RWPE1 (cell line): ENCODE results near the gene ADCYAP1R1.

Experiments used
- CTCF ChIA-PET: fragments of 350-600 bp; sonication (Branson Sonifier 250); formaldehyde crosslinking; extraction: SDS; loops from one replicate; lab custom pipeline; 2021; lab: Yijun Ruan, JAX
- POLR2A ChIA-PET: fragments of 400-600 bp; formaldehyde crosslinking; extraction: SDS; loops from one replicate; lab custom pipeline; 2020; ENCODE audit warnings: antibody characterized with exemption; ENCODE audit not compliant: low non-redundant PET; lab: Yijun Ruan, JAX
- DNase-seq: peaks from one replicate; pipeline ENCODE4 v3.0.0; 2012; ENCODE audit warnings: low spot score
- H3K27ac ChIP-seq: fragments of 450-650 bp; 2 replicates; pipeline ENCODE4 v1.5.1; 2017
- TF ChIP-seq, protein P1 (sequence below): fragments of 450-650 bp; conservative IDR thresholded peaks from 2 replicates; pipeline ENCODE4 v1.5.1; 2017; ENCODE audit warnings: low read depth, mild to moderate bottlenecking

The ADCYAP1R1 gene

GRCh38 chr7:31014826-31015225, 37.3 kb upstream of the ADCYAP1R1 start:
- POLR2A ChIA-PET, result no interaction called here
- no peak for DNase-seq

GRCh38 chr7:31017032-31017675, 35.0 kb upstream of the ADCYAP1R1 start:
- H3K27ac ChIP-seq, result no peak overlapping the region
- TF ChIP-seq, protein P1, sequence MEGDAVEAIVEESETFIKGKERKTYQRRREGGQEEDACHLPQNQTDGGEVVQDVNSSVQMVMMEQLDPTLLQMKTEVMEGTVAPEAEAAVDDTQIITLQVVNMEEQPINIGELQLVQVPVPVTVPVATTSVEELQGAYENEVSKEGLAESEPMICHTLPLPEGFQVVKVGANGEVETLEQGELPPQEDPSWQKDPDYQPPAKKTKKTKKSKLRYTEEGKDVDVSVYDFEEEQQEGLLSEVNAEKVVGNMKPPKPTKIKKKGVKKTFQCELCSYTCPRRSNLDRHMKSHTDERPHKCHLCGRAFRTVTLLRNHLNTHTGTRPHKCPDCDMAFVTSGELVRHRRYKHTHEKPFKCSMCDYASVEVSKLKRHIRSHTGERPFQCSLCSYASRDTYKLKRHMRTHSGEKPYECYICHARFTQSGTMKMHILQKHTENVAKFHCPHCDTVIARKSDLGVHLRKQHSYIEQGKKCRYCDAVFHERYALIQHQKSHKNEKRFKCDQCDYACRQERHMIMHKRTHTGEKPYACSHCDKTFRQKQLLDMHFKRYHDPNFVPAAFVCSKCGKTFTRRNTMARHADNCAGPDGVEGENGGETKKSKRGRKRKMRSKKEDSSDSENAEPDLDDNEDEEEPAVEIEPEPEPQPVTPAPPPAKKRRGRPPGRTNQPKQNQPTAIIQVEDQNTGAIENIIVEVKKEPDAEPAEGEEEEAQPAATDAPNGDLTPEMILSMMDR, result no peak
- ChIA-PET POLR2A (no interaction called here), CTCF (no interaction called here)
- DNase-seq, result no peak

More at GRCh38 chr7:31014826-31015225, 37.3 kb upstream of the ADCYAP1R1 start:
- no peak overlapping the region for H3K27ac ChIP-seq
- TF ChIP-seq, protein P1, result no peak
- CTCF ChIA-PET, result no interaction called here

GRCh38 chr7:31017721-31018120, 34.4 kb upstream of the ADCYAP1R1 start:
- CTCF ChIA-PET, result no interaction called here
- no peak overlapping the region for H3K27ac ChIP-seq
- DNase-seq, result no peak
- TF ChIP-seq, protein P1, result no peak
- POLR2A ChIA-PET, result no interaction called here

DNA sequence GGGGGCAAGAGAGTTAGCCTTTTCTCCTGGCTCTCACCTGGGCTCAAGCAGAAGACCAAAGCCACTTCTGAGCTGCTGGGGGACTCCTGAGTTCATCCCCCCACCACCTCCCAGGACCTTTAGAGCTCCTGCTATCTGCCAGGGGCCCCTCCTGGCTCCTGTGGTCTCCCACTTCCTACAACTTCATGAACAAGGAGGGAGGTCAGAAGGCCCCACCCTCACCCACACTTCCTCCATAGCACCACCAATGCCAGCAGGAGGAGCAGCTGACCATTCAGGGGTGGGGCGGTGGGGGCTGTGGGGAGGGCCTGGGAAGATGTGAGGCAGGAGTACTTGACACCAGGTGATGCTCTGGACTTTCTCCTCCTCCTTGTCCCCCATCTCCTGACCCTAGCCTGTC, 32.6 kb upstream of the ADCYAP1R1 start:
- H3K27ac ChIP-seq, result no peak overlapping the region
- DNase-seq, result no peak
- TF ChIP-seq, protein P1, result no peak
- POLR2A ChIA-PET, result no interaction called here
- CTCF ChIA-PET, result interaction anchor here (0.8 kb wide), 1 partner anchor 15 kb away, joined by 3 read pairs; no protein-coding TSS in a partner anchor

DNA sequence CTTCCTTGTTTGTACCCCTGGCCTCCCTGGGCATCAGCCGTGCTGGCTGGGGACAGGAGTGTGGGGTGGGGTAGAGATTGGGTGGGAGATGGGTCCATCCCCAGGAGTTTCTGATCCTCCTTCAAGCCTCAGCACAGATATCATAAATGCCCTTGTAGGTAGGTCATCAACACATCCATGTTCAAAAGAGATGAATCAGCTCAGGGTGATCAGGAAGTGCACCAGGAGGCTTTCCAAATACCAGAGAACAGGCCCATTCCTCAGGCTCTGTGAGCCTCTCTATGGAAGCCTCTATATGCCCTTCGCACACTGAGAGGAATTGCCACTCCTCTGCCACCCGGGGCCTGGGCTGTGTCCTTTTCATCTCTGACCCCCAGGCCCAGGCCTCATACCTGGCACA, 31.9 kb upstream of the ADCYAP1R1 start:
- ChIA-PET POLR2A (no interaction called here), CTCF (interaction anchor here (0.8 kb wide), 1 partner anchor 14 kb away, joined by 3 read pairs; no protein-coding TSS in a partner anchor)
- no peak for DNase-seq
- H3K27ac ChIP-seq, result no peak overlapping the region
- TF ChIP-seq, protein P1, result no peak

DNA sequence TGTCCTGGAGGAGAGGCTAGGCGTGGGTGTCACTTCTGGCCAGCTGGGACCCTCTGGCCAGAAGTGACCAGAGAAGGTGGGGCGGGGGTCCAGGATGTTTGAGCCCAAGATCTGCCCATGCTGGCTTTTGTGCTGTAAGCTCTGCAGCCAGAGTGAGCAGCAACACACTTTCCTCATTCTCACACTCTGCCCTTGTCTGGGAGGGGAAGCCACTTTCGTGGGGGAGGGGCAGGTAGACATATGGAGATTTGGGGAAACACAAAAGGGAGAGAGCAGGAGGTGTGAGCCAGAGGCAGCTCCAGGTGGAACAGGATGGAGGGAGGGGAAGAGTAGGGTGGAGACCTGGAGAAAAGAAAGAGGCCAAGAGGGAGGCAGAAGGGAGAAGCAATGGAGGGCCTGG, 31.5 kb upstream of the ADCYAP1R1 start:
- DNase-seq, result no peak
- ChIA-PET CTCF (no interaction called here), POLR2A (no interaction called here)
- TF ChIP-seq, protein P1, result no peak
- H3K27ac ChIP-seq, result no peak overlapping the region
